Stomach (tissue), 9 donors: Measurements from ENCODE around the gene MYO3B. TPM values are rescaled to one million over a fixed set of nuclear protein-coding genes. Genes with fewer than 3 reads are reported as not detected.
A peak's percentile ranks its signal among the peaks of the same experiment; 100 is the strongest.

Source experiments
- DNase-seq, 2 donors: peaks; one replicate each; pipeline versions ENCODE4 v3.0.0 to v3.0.0-alpha.2; 2013 to 2019
- H3K27ac ChIP-seq, 5 donors: fragments of 200-600 bp in 4 of 5; sonication (generic) in 4 of 5; one replicate each; pipeline ENCODE4 v1.5.1; 2013 to 2019; ENCODE audit warnings: mild to moderate bottlenecking in 1 of 5, moderate library complexity in 1 of 5
- H3K27me3 ChIP-seq, 3 donors: fragments of 200-600 bp; sonication (generic); one replicate each; pipeline ENCODE4 v1.5.1; 2017 to 2019; ENCODE audit warnings: mixed run types in 1 of 3
- H3K36me3 ChIP-seq, 4 donors: fragments of 200-600 bp; sonication (generic); 1 replicate in 3 of 4; 2 replicates in 1 of 4; pipeline ENCODE4 v1.5.1; 2016 to 2019
- H3K4me1 ChIP-seq, 4 donors: fragments of 200-600 bp; sonication (generic); one replicate each; pipeline ENCODE4 v1.5.1; 2016 to 2019
- H3K4me3 ChIP-seq, 4 donors: fragments of 200-600 bp; sonication (generic) in 3 of 4; one replicate each; pipeline ENCODE4 v1.5.1; 2016 to 2019; ENCODE audit warnings: mild to moderate bottlenecking in 1 of 4
- H3K9me3 ChIP-seq, 4 donors: fragments of 200-600 bp; sonication (generic); one replicate each; pipeline ENCODE4 v1.5.1; 2016 to 2019
- CTCF ChIP-seq, 7 experiments: fragments of 450-650 bp in 4 of 7; fragments of 200-600 bp in 3 of 7; sonication (generic) in 3 of 7; IDR thresholded peaks; one replicate each; pipeline ENCODE4 v1.5.1; 2016 to 2019; ENCODE audit warnings: antibody characterized with exemption in 7 of 7, control low read depth in 2 of 7, mild to moderate bottlenecking in 1 of 7
- EP300 ChIP-seq: sonication (generic); formaldehyde crosslinking; IDR thresholded peaks from one replicate; pipeline ENCODE4 v1.6.1; 2017; ENCODE audit warnings: antibody characterized with exemption
- POLR2A ChIP-seq, 4 donors: fragments of 450-650 bp; IDR thresholded peaks; one replicate each; pipeline ENCODE4 v1.6.1; 2016; ENCODE audit warnings: antibody characterized with exemption in 4 of 4, control low read depth in 2 of 4, mild to moderate bottlenecking in 1 of 4, moderate library complexity in 1 of 4
- POLR2AphosphoS5 ChIP-seq, 3 donors: sonication (generic); formaldehyde crosslinking; IDR thresholded peaks; one replicate each; pipeline ENCODE4 v1.6.1; 2016; ENCODE audit warnings: antibody characterized with exemption in 3 of 3
- WGBS, 5 donors: extraction: QIAGEN DNeasy Blood & Tissue Kit in 3 of 5; methylation state at CpG; one replicate each; pipeline versions ENCODE4 v1.1.5 to v1.1.7; 2013 to 2018; 5-methylcytosine and 5-hydroxymethylcytosine counted together
- intact Hi-C: fragments of 100-400 bp; cut with DNase I; formaldehyde crosslinking; loops from one replicate; pipeline ENCODE4 v1.15.1; 2023; ENCODE audit warnings: low total_unique reads
- polyA plus RNA-seq, 3 donors: library from polyadenylated mRNA; stranded (reverse); fragments of 200-250 nt; gene quantifications; one replicate each; pipeline ENCODE4 v1.2.3, GENCODE V29; 2013
- total RNA-seq, 5 donors: library from RNA; depleted of rRNA; stranded (reverse); fragments of >200 nt; gene quantifications; one replicate each; pipeline versions ENCODE4 v1.1.0 to v1.2.3, GENCODE V29; 2014 to 2016
- donor health status: healthy with polysubstance abuse.
- donor health status: Bipolar disorder and iron deficiency.
- donor health status: healthy.

MYO3B gene
- total and polyA plus RNA-seq, 8 donors = 0.05 to 0.37 TPM; not detected in 6

DNA sequence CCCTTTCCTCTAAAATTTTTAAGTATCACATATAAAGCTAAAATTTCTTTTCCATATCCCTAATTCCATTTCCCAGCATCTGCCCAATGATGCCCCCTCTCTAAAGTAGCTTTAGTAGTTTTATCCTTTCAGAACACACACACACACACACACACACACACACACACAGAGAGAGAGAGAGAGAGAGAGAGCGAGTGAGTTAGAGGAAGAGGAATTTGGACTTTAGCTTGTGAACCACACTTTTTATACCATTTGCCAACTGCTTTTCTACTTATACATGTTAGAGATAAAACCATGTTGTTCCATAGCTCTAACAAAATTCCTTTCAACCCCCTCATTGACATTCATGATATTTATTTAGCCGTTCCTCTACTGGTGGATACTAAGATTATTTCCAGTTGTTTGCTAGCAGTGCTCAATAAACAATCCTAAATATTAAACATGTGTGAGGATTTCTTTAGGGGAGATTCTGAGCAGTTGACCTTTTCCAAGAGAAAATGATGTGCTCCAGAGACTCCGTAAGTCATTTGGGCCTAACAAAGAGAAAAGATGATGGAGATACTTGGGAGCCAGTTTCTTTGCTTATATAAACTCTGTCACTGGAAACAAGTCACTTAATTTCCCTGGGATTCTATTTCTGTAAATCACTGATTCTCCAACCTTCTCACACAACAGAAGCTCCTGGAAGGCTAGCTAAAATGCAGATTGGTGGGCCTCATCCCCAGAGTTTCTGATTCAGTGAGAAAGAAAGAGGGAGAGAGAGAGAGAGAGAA, 307.5 kb downstream of the MYO3B start:
- Histone ChIP-seq H3K9me3 (no peaks in the 10 kb centered on the region), H3K27ac (no peak overlapping the region), H3K4me1 (no peaks in the 10 kb centered on the region), H3K36me3 (no peaks in the 10 kb centered on the region), H3K27me3 (no peaks in the 10 kb centered on the region), H3K4me3 (no peak overlapping the region)
- TF ChIP-seq POLR2AphosphoS5 (IDR thresholded peaks at IDR 0.05) (no peak), CTCF (IDR thresholded peaks at IDR 0.05) (no peak), EP300 (no peak), POLR2A (IDR thresholded peaks at IDR 0.05) (no peak)
- 38 to 59% (median 49%) methylated on average over 3 of the region's 3 CpGs for WGBS, 5 donors
- intact Hi-C loops = no loop called here
- peak in 1 of 2 donors; percentile 29 for DNase-seq

DNA sequence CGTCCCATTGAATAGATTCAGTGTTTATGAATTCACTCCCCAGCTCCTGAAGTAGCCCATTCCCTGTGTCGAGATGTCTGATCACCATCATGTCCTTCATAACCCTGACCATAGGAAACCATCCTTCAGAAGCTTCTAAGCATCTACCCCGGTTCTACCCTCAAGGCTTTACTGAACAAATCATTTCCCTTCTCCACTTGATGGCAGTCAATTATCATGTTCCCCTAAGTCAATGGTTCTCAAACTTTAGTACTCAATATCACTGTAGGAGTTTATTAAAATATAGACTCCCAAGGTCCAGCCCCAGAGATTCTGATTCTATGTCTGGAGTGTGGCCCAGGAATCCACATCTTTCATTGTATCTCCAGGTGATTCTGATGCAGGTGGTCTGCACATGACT, 308.8 kb downstream of the MYO3B start:
- no peak for DNase-seq
- H3K9me3 ChIP-seq = no peaks in the 10 kb centered on the region
- no peak overlapping the region for H3K27ac ChIP-seq
- intact Hi-C loops = no loop called here
- no peaks in the 10 kb centered on the region for H3K27me3 ChIP-seq
- H3K4me3 ChIP-seq = no peak overlapping the region
- no peak for TF ChIP-seq POLR2AphosphoS5 (IDR thresholded peaks at IDR 0.05)
- TF ChIP-seq CTCF (IDR thresholded peaks at IDR 0.05) = peak in 1 of 7 experiments; percentile 19
- WGBS, 5 donors = 78 to 91% (median 85%) methylated on average over 3 of the region's 3 CpGs
- no peaks in the 10 kb centered on the region for H3K36me3 ChIP-seq
- no peaks in the 10 kb centered on the region for H3K4me1 ChIP-seq

DNA sequence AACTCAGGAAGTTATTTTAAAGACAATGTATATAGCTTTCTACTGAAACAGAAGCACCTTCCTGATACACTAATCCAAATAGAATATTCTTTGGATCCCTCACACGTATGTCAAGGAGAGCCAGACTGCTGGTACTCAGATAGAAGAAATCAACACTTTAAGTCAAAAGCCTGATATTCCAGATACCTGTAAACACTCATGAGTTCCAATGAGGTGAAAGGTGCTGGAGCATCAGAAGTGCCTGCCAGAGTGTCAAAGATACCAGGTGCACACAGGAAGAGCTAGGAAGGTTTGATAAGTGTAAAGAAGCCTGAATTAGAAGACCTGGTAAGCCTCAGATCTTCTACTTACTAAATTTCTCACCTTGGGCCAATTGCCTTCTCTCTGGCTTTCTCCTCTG, 310.9 kb downstream of the MYO3B start:
- no peaks in the 10 kb centered on the region for H3K36me3 ChIP-seq
- no peaks in the 10 kb centered on the region for H3K4me1 ChIP-seq
- no peak for TF ChIP-seq CTCF (IDR thresholded peaks at IDR 0.05)
- TF ChIP-seq POLR2A (IDR thresholded peaks at IDR 0.05) = no peak
- no peak for TF ChIP-seq EP300
- TF ChIP-seq POLR2AphosphoS5 (IDR thresholded peaks at IDR 0.05) = no peak
- no peaks in the 10 kb centered on the region for H3K27me3 ChIP-seq
- intact Hi-C loops = no loop called here
- DNase-seq = no peak
- no peak overlapping the region for H3K4me3 ChIP-seq
- WGBS, 5 donors = 58 to 69% (median 63%) methylated on average over 1 of the region's 1 CpG
- H3K9me3 ChIP-seq = no peaks in the 10 kb centered on the region
- no peak overlapping the region for H3K27ac ChIP-seq

DNA sequence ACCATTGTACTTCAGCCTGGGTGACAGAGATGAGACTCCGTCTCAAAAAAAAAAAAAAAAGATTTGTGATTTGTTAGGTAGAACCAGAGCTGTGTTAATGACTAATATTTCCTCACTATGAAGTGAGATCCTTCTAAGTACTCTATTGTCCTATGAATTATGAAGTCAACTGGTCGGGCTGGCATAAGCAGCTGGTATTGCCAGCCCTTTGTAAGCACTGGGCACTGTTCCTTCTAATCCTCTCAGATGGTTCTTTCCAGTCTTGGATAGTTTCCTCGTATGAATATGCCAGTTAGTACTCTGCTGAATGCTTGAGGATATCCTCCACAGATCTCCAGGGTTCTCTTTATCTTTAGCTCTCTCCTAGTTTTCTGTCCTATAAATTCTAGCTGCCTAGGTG, 314.1 kb downstream of the MYO3B start:
- Histone ChIP-seq H3K9me3 (no peaks in the 10 kb centered on the region), H3K27me3 (peaks cover 0 to 6% (median 0%) of the 10 kb centered on the region in 3 donors), H3K4me3 (no peak overlapping the region), H3K36me3 (no peaks in the 10 kb centered on the region), H3K4me1 (no peaks in the 10 kb centered on the region), H3K27ac (no peak overlapping the region)
- 64 to 76% (median 72%) methylated on average over 3 of the region's 3 CpGs for WGBS, 5 donors
- intact Hi-C loops = no loop called here
- DNase-seq = no peak
- TF ChIP-seq CTCF (IDR thresholded peaks at IDR 0.05) = no peak
- no peak for TF ChIP-seq POLR2AphosphoS5 (IDR thresholded peaks at IDR 0.05)
- TF ChIP-seq EP300 = no peak
- no peak for TF ChIP-seq POLR2A (IDR thresholded peaks at IDR 0.05)
